ENCODE measurements around the gene ITGB2. TPM values are rescaled to one million over a fixed set of nuclear protein-coding genes. Genes with fewer than 3 reads are reported as not detected.
A peak's percentile ranks its signal among the peaks of the same experiment; 100 is the strongest.

The ITGB2 gene
- total RNA-seq, 4 donors from 2014 or later, result 33.2 to 110 (median 44.0) TPM

GRCh38 chr21:44911384-44912157, 9.1 kb downstream of the ITGB2 start:
- Histone ChIP-seq H3K27ac (replicated peaks in 1 of 4) (peak overlapping the region; percentile 58 to 88 (median 72)), H3K27me3 (no peaks in the 10 kb centered on the region), H3K36me3 (no peaks in the 10 kb centered on the region), H3K4me3 (peak overlapping the region in 1 of 4 donors; percentile 9), H3K9me3 (no peaks in the 10 kb centered on the region), H3K4me1 (peaks cover 21 to 77% (median 60%) of the 10 kb centered on the region in 4 donors)
- WGBS, result 29% methylated on average over 5 of the region's 19 CpGs
- intact Hi-C loops (cut with DNase I), result no loop called here
- TF ChIP-seq POLR2A (IDR thresholded peaks at IDR 0.05; ENCODE audit: low read depth) (no peak), EP300 (IDR thresholded peaks at IDR 0.05) (no peak), POLR2AphosphoS5 (IDR thresholded peaks at IDR 0.05) (peak in 1 of 2 donors; percentile 26)
- TF ChIP-seq, protein P1, sequence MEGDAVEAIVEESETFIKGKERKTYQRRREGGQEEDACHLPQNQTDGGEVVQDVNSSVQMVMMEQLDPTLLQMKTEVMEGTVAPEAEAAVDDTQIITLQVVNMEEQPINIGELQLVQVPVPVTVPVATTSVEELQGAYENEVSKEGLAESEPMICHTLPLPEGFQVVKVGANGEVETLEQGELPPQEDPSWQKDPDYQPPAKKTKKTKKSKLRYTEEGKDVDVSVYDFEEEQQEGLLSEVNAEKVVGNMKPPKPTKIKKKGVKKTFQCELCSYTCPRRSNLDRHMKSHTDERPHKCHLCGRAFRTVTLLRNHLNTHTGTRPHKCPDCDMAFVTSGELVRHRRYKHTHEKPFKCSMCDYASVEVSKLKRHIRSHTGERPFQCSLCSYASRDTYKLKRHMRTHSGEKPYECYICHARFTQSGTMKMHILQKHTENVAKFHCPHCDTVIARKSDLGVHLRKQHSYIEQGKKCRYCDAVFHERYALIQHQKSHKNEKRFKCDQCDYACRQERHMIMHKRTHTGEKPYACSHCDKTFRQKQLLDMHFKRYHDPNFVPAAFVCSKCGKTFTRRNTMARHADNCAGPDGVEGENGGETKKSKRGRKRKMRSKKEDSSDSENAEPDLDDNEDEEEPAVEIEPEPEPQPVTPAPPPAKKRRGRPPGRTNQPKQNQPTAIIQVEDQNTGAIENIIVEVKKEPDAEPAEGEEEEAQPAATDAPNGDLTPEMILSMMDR (IDR thresholded peaks at IDR 0.05), result peak; percentile 29 to 55 (median 52)
- DNase-seq (ENCODE audit: extremely low spot score), result no peak

GRCh38 chr21:44911068-44911383, 9.7 kb downstream of the ITGB2 start:
- Histone ChIP-seq H3K27ac (replicated peaks in 1 of 4) (peak overlapping the region in 2 of 4 donors; percentile 85 to 88), H3K4me1 (peaks cover 21 to 82% (median 60%) of the 10 kb centered on the region in 4 donors), H3K9me3 (no peaks in the 10 kb centered on the region), H3K27me3 (no peaks in the 10 kb centered on the region), H3K4me3 (no peak overlapping the region), H3K36me3 (no peaks in the 10 kb centered on the region)
- 68% methylated on average over 8 of the region's 10 CpGs for WGBS
- intact Hi-C loops (cut with DNase I), result no loop called here
- no peak for TF ChIP-seq POLR2AphosphoS5 (IDR thresholded peaks at IDR 0.05)
- no peak for TF ChIP-seq POLR2A (IDR thresholded peaks at IDR 0.05; ENCODE audit: low read depth)
- TF ChIP-seq EP300 (IDR thresholded peaks at IDR 0.05), result no peak
- TF ChIP-seq, protein P1 (IDR thresholded peaks at IDR 0.05), result no peak
- no peak for DNase-seq (ENCODE audit: extremely low spot score)

GRCh38 chr21:44910229-44911067, 10.3 kb downstream of the ITGB2 start:
- no peaks in the 10 kb centered on the region for H3K9me3 ChIP-seq
- H3K4me3 ChIP-seq, result no peak overlapping the region
- peaks cover 21 to 88% (median 63%) of the 10 kb centered on the region in 4 donors for H3K4me1 ChIP-seq
- H3K36me3 ChIP-seq, result no peaks in the 10 kb centered on the region
- DNase-seq (ENCODE audit: extremely low spot score), result no peak
- TF ChIP-seq POLR2A (IDR thresholded peaks at IDR 0.05; ENCODE audit: low read depth), result no peak
- TF ChIP-seq POLR2AphosphoS5 (IDR thresholded peaks at IDR 0.05), result no peak
- TF ChIP-seq EP300 (IDR thresholded peaks at IDR 0.05), result no peak
- TF ChIP-seq, protein P1 (IDR thresholded peaks at IDR 0.05), result no peak
- H3K27ac ChIP-seq (replicated peaks in 1 of 4), result peak overlapping the region in 2 of 4 donors; percentile 85 to 88
- H3K27me3 ChIP-seq, result no peaks in the 10 kb centered on the region
- WGBS, result 83% methylated on average over 14 of the region's 27 CpGs
- intact Hi-C loops (cut with DNase I), result no loop called here

DNA sequence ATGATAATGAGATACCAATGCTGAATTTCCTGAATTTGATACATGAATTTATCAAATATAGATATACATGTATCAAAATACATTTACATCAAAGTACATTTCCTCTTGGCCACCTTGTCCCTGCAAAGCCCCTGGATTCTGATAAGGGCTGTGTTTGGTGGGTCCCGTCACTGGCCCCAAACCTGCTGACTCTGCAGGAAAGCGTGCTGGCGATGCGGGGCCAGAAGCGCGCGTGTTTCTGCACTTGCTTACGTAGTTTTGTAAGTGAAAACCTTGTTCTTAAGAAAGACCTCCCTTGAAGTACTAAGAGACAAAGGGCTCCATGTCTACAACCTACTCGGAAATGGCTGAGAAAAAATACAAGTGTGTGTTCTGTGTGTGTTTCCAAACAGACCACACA, 11.0 kb downstream of the ITGB2 start:
- TF ChIP-seq EP300 (IDR thresholded peaks at IDR 0.05) (no peak), POLR2A (IDR thresholded peaks at IDR 0.05; ENCODE audit: low read depth) (no peak), POLR2AphosphoS5 (IDR thresholded peaks at IDR 0.05) (no peak)
- TF ChIP-seq, protein P1 (IDR thresholded peaks at IDR 0.05), result no peak
- no peak overlapping the region for H3K4me3 ChIP-seq
- no peaks in the 10 kb centered on the region for H3K27me3 ChIP-seq
- intact Hi-C loops (cut with DNase I), result no loop called here
- peaks cover 21 to 94% (median 63%) of the 10 kb centered on the region in 4 donors for H3K4me1 ChIP-seq
- peak overlapping the region in 2 of 4 donors; percentile 85 to 88 for H3K27ac ChIP-seq (replicated peaks in 1 of 4)
- H3K36me3 ChIP-seq, result no peaks in the 10 kb centered on the region
- WGBS, result 84% methylated on average over 9 of the region's 9 CpGs
- DNase-seq (ENCODE audit: extremely low spot score), result no peak
- no peaks in the 10 kb centered on the region for H3K9me3 ChIP-seq
